Measurements from ENCODE around the gene INPP5A. TPM values are rescaled to one million over a fixed set of nuclear protein-coding genes. Genes with fewer than 3 reads are reported as not detected.
"Not testable (repeated sequence)": the region's sequence is repeated elsewhere in the genome, so short reads cannot be mapped to it uniquely, and the experiment has no call there.

The INPP5A gene
- total RNA-seq, 2 experiments from 2014 or later: 9.9 TPM

- no peaks in the 10 kb centered on the region for H3K4me1 Mint-ChIP-seq (ENCODE audit: low read depth)
- CTCF ChIA-PET: no interaction called here
- POLR2A ChIA-PET: no interaction called here
- H3K27ac Mint-ChIP-seq: no peak overlapping the region
- no peaks in the 10 kb centered on the region for H3K9me3 Mint-ChIP-seq (ENCODE audit: insufficient read depth)
- DNase-seq (no peak), ATAC-seq (no peak)
- H3K36me3 Mint-ChIP-seq (ENCODE audit: low read depth): no peaks in the 10 kb centered on the region
- H3K27me3 Mint-ChIP-seq (ENCODE audit: low read depth): no peaks in the 10 kb centered on the region
- H3K4me3 Mint-ChIP-seq: no peak overlapping the region
Observed at GRCh38 chr10:132810807-132811700, 273.5 kb downstream of the INPP5A start.

GRCh38 chr10:132811891-132812481 lies 274.4 kb downstream of the INPP5A start:
- Mint-ChIP-seq H3K4me1 (ENCODE audit: low read depth) (no peaks in the 10 kb centered on the region), H3K4me3 (no peak overlapping the region), H3K27me3 (ENCODE audit: low read depth) (no peaks in the 10 kb centered on the region), H3K36me3 (ENCODE audit: low read depth) (no peaks in the 10 kb centered on the region), H3K9me3 (ENCODE audit: insufficient read depth) (no peaks in the 10 kb centered on the region), H3K27ac (no peak overlapping the region)
- ATAC-seq (no peak), DNase-seq (no peak)
- ChIA-PET CTCF (no interaction called here), POLR2A (no interaction called here)

GRCh38 chr10:132812520-132812919 lies 274.9 kb downstream of the INPP5A start:
- POLR2A ChIA-PET: interaction anchor here (0.6 kb wide), 1 partner anchor 33 kb away, joined by 3 read pairs; no protein-coding TSS in a partner anchor
- Mint-ChIP-seq H3K4me3 (no peak overlapping the region), H3K36me3 (ENCODE audit: low read depth) (no peaks in the 10 kb centered on the region), H3K4me1 (ENCODE audit: low read depth) (no peaks in the 10 kb centered on the region), H3K27me3 (ENCODE audit: low read depth) (no peaks in the 10 kb centered on the region), H3K9me3 (ENCODE audit: insufficient read depth) (no peaks in the 10 kb centered on the region), H3K27ac (no peak overlapping the region)
- CTCF ChIA-PET: no interaction called here
- ATAC-seq (no peak), DNase-seq (no peak)

GRCh38 chr10:132813001-132813401 lies 275.4 kb downstream of the INPP5A start:
- DNase-seq: no peak
- CTCF ChIA-PET: no interaction called here
- Mint-ChIP-seq H3K27ac (no peak overlapping the region), H3K4me1 (ENCODE audit: low read depth) (no peaks in the 10 kb centered on the region), H3K9me3 (ENCODE audit: insufficient read depth) (no peaks in the 10 kb centered on the region), H3K27me3 (ENCODE audit: low read depth) (no peaks in the 10 kb centered on the region), H3K4me3 (no peak overlapping the region), H3K36me3 (ENCODE audit: low read depth) (no peaks in the 10 kb centered on the region)
- no peak for ATAC-seq
- POLR2A ChIA-PET: interaction anchor here (0.6 kb wide), 1 partner anchor 33 kb away, joined by 3 read pairs; no protein-coding TSS in a partner anchor

GRCh38 chr10:132813560-132814468 lies 276.2 kb downstream of the INPP5A start:
- H3K4me1 Mint-ChIP-seq (ENCODE audit: low read depth): no peaks in the 10 kb centered on the region
- POLR2A ChIA-PET: no interaction called here

GRCh38 chr10:132814469-132814856 lies 276.9 kb downstream of the INPP5A start:
- DNase-seq (no peak), ATAC-seq (no peak)
- H3K27ac Mint-ChIP-seq: no peak overlapping the region
- CTCF ChIA-PET: no interaction called here
- H3K27me3 Mint-ChIP-seq (ENCODE audit: low read depth): no peaks in the 10 kb centered on the region
- no peaks in the 10 kb centered on the region for H3K36me3 Mint-ChIP-seq (ENCODE audit: low read depth)
- H3K4me1 Mint-ChIP-seq (ENCODE audit: low read depth): no peaks in the 10 kb centered on the region
- H3K4me3 Mint-ChIP-seq: no peak overlapping the region
- POLR2A ChIA-PET: no interaction called here
- no peaks in the 10 kb centered on the region for H3K9me3 Mint-ChIP-seq (ENCODE audit: insufficient read depth)

More at GRCh38 chr10:132813560-132814468, 276.2 kb downstream of the INPP5A start:
- no peak for DNase-seq
- no peak for ATAC-seq
- Mint-ChIP-seq H3K27me3 (ENCODE audit: low read depth) (no peaks in the 10 kb centered on the region), H3K4me3 (no peak overlapping the region), H3K9me3 (ENCODE audit: insufficient read depth) (no peaks in the 10 kb centered on the region), H3K27ac (no peak overlapping the region), H3K36me3 (ENCODE audit: low read depth) (no peaks in the 10 kb centered on the region)
- CTCF ChIA-PET: no interaction called here

- no peaks in the 10 kb centered on the region for H3K4me1 Mint-ChIP-seq (ENCODE audit: low read depth)
- H3K4me3 Mint-ChIP-seq: no peak overlapping the region
- ChIA-PET CTCF (no interaction called here), POLR2A (no interaction called here)
- ATAC-seq: no peak
- H3K9me3 Mint-ChIP-seq (ENCODE audit: insufficient read depth): no peaks in the 10 kb centered on the region
- no peak overlapping the region for H3K27ac Mint-ChIP-seq
- H3K27me3 Mint-ChIP-seq (ENCODE audit: low read depth): no peaks in the 10 kb centered on the region
- no peak for DNase-seq
- H3K36me3 Mint-ChIP-seq (ENCODE audit: low read depth): peaks cover 2% of the 10 kb centered on the region
Observed at GRCh38 chr10:132815168-132815857, 277.7 kb downstream of the INPP5A start.

- no peaks in the 10 kb centered on the region for H3K4me1 Mint-ChIP-seq (ENCODE audit: low read depth)
- H3K27ac Mint-ChIP-seq: no peak overlapping the region
- H3K4me3 Mint-ChIP-seq: no peak overlapping the region
- ATAC-seq: no peak
- ChIA-PET POLR2A (no interaction called here), CTCF (no interaction called here)
- no peaks in the 10 kb centered on the region for H3K27me3 Mint-ChIP-seq (ENCODE audit: low read depth)
- peaks cover 2% of the 10 kb centered on the region for H3K36me3 Mint-ChIP-seq (ENCODE audit: low read depth)
- no peak for DNase-seq
- no peaks in the 10 kb centered on the region for H3K9me3 Mint-ChIP-seq (ENCODE audit: insufficient read depth)
Observed at GRCh38 chr10:132816718-132817117, 279.1 kb downstream of the INPP5A start.

GRCh38 chr10:132817701-132818211 lies 280.2 kb downstream of the INPP5A start:
- ChIA-PET CTCF (interaction anchor here (1.6 kb wide), 1 partner anchor 163 kb away, joined by 3 read pairs; no protein-coding TSS in a partner anchor), POLR2A (no interaction called here)
- Mint-ChIP-seq H3K27ac (no peak overlapping the region), H3K27me3 (ENCODE audit: low read depth) (no peaks in the 10 kb centered on the region), H3K9me3 (ENCODE audit: insufficient read depth) (no peaks in the 10 kb centered on the region), H3K4me1 (ENCODE audit: low read depth) (no peaks in the 10 kb centered on the region), H3K36me3 (ENCODE audit: low read depth) (peaks cover 2% of the 10 kb centered on the region), H3K4me3 (no peak overlapping the region)
- ATAC-seq (no peak), DNase-seq (no peak)

- CTCF ChIA-PET: no interaction called here
Observed at GRCh38 chr10:132820056-132820455, 282.5 kb downstream of the INPP5A start.

GRCh38 chr10:132825783-132826523 lies 288.4 kb downstream of the INPP5A start:
- H3K4me3 Mint-ChIP-seq; H3K27me3 Mint-ChIP-seq (ENCODE audit: low read depth); H3K27ac Mint-ChIP-seq; POLR2A ChIA-PET; DNase-seq; CTCF ChIA-PET; H3K4me1 Mint-ChIP-seq (ENCODE audit: low read depth); ATAC-seq; H3K36me3 Mint-ChIP-seq (ENCODE audit: low read depth); H3K9me3 Mint-ChIP-seq (ENCODE audit: insufficient read depth): not testable (repeated sequence)

More at GRCh38 chr10:132820056-132820455, 282.5 kb downstream of the INPP5A start:
- Mint-ChIP-seq H3K4me3 (no peak overlapping the region), H3K4me1 (ENCODE audit: low read depth) (no peaks in the 10 kb centered on the region), H3K27me3 (ENCODE audit: low read depth) (no peaks in the 10 kb centered on the region), H3K27ac (no peak overlapping the region), H3K9me3 (ENCODE audit: insufficient read depth) (no peaks in the 10 kb centered on the region), H3K36me3 (ENCODE audit: low read depth) (peaks cover 2% of the 10 kb centered on the region)
- no peak for ATAC-seq
- POLR2A ChIA-PET: no interaction called here
- DNase-seq: no peak
